Activated CD4-positive, alpha-beta T cell treated with anti-CD3 and anti-CD28 coated beads, Interleukin-2, amount 10 ng/mL, durations not matched to agents 24 days and 14 days (primary cell): ENCODE results near the gene GPR39. TPM values are rescaled to one million over a fixed set of nuclear protein-coding genes. Genes with fewer than 3 reads are reported as not detected.

ENCODE experiments used
- DNase-seq: peaks from one replicate; pipeline ENCODE4 v3.0.0; 2022
- H3K27ac Mint-ChIP-seq: one replicate; pipeline ENCODE4 v1.8.0; 2022; ENCODE audit warnings: mild to moderate bottlenecking, mixed read lengths
- H3K27me3 Mint-ChIP-seq: one replicate; pipeline ENCODE4 v1.8.0; 2022; ENCODE audit warnings: mixed read lengths
- H3K36me3 Mint-ChIP-seq: one replicate; pipeline ENCODE4 v1.8.0; 2022; ENCODE audit warnings: low read depth, mild to moderate bottlenecking, mixed read lengths
- H3K4me1 Mint-ChIP-seq: one replicate; pipeline ENCODE4 v1.8.0; 2021; ENCODE audit warnings: mixed read lengths
- H3K4me3 Mint-ChIP-seq: one replicate; pipeline ENCODE4 v1.8.0; 2022; ENCODE audit warnings: mild to moderate bottlenecking, moderate library complexity, mixed read lengths
- H3K9me3 Mint-ChIP-seq: one replicate; pipeline ENCODE4 v1.8.0; 2021; ENCODE audit warnings: mixed read lengths
- intact Hi-C: fragments of 100-400 bp; cut with micrococcal nuclease; formaldehyde crosslinking; loops from one replicate; pipeline ENCODE4 v1.15.1; 2023
- total RNA-seq: library from RNA; stranded (reverse); gene quantifications from 2 replicates; pipeline ENCODE4 v1.2.3, GENCODE V29; 2022

The GPR39 gene
- total RNA-seq, 1 donor from 2014 or later = not detected

DNA sequence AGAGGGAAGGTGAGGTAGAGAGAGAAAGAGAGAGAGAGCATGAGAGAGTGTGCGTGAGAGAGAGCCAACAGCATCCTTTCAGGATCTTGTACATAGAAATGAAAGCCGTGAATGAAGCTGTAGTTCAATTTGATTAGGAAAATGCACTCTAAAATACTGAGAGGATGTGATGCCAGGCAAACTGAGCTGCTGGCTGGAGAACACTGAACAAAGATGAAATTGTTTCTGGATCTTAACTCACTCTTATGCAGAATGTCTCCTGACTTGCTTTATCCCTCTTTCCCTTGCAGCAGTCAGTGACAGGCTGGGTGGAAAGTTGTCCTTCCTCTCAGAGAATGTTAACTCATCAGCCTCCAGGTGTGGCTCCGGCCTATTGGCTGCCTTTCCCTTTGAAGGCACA, 242.7 kb downstream of the GPR39 start:
- no peaks in the 10 kb centered on the region for H3K27me3 Mint-ChIP-seq

DNA sequence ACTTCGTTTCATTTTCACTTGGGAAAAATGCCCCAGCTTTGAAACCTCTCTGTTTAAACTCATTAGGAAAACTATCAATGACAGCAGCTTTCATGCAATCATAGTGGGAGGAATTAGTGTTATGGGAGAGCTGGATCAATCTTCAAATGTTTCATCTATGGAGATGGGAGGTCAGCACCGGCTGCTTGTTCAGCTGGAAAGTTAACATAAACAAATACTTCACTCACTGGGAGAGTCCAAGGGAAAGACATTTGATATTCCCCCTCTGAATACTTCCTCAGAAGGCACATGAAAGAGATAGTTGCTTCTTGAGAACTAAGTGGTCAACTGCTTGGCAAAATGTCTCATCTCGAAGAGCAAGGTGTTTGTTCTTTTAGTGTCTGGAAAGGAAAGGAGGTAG, 246.1 kb downstream of the GPR39 start:
- H3K4me1 Mint-ChIP-seq = no peaks in the 10 kb centered on the region
- DNase-seq = no peak
- H3K9me3 Mint-ChIP-seq = no peaks in the 10 kb centered on the region
- intact Hi-C loops = no loop called here
- no peak overlapping the region for H3K4me3 Mint-ChIP-seq
- no peaks in the 10 kb centered on the region for H3K36me3 Mint-ChIP-seq
- H3K27ac Mint-ChIP-seq = no peak overlapping the region
- peaks cover 6% of the 10 kb centered on the region for H3K27me3 Mint-ChIP-seq

More for the DNA sequence above, 242.7 kb downstream of the GPR39 start:
- intact Hi-C loops = no loop called here
- H3K9me3 Mint-ChIP-seq = no peaks in the 10 kb centered on the region
- H3K4me1 Mint-ChIP-seq = no peaks in the 10 kb centered on the region
- no peak for DNase-seq
- no peaks in the 10 kb centered on the region for H3K36me3 Mint-ChIP-seq
- H3K4me3 Mint-ChIP-seq = no peak overlapping the region
- no peak overlapping the region for H3K27ac Mint-ChIP-seq

DNA sequence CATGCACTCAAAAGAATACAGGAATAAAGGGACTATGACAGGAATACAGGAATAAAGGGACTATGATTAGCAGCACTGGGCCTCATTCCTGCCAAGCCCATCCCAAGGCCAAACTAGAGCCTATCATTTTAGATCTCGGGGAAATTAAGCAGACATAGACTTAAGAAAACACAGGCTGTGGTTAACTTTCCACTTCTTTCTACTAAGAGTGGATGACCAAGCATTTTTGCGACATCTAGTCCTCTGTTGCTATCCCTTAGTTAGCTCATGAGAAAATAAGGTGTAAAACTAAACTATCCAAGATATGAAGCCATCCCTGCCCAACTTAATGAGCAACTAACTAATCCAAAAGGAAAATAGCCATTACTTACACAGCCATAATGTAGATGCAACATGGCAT, 247.5 kb downstream of the GPR39 start:
- no peak overlapping the region for H3K27ac Mint-ChIP-seq
- intact Hi-C loops = no loop called here
- H3K27me3 Mint-ChIP-seq = peaks cover 15% of the 10 kb centered on the region
- no peaks in the 10 kb centered on the region for H3K9me3 Mint-ChIP-seq
- H3K36me3 Mint-ChIP-seq = no peaks in the 10 kb centered on the region
- DNase-seq = no peak
- no peak overlapping the region for H3K4me3 Mint-ChIP-seq
- H3K4me1 Mint-ChIP-seq = no peaks in the 10 kb centered on the region

DNA sequence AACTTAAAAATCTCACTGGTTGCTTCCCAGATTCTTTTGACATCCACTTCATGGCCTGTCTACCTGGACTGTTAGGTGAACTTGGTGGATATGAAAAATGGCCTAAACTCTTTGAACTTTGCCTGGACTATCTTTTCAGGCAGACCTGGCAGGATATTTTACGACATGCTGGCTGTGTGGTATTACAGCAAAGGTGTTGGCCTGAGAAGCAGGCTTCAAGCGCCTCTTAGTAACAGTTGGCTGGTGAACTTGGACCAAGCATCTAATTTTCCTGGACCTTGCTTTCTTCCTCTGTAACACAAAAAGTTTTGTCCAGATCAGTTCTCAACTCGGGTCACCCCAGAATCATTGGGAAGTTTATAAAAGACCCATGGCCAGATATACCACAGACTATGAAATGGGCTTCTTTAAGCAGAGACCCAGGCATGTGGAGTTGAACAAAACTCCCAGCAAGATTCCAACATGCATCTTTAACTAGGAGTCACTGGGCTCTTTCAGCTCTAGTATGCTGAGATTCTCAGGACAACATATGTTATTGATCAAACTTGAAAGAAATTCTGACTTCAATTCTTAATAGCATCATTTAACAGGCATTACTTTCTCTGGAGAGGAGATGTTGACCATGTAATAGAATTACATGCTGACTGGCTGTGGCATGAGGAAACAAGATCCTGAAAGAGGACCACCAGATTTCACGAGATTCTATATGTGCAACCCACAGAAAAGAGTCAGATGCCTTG, 249.0 kb downstream of the GPR39 start:
- no peak overlapping the region for H3K27ac Mint-ChIP-seq
- H3K4me3 Mint-ChIP-seq = no peak overlapping the region
- peaks cover 21% of the 10 kb centered on the region for H3K27me3 Mint-ChIP-seq
- no peak for DNase-seq
- intact Hi-C loops = no loop called here
- H3K4me1 Mint-ChIP-seq = no peaks in the 10 kb centered on the region
- H3K9me3 Mint-ChIP-seq = no peaks in the 10 kb centered on the region
- H3K36me3 Mint-ChIP-seq = no peaks in the 10 kb centered on the region

DNA sequence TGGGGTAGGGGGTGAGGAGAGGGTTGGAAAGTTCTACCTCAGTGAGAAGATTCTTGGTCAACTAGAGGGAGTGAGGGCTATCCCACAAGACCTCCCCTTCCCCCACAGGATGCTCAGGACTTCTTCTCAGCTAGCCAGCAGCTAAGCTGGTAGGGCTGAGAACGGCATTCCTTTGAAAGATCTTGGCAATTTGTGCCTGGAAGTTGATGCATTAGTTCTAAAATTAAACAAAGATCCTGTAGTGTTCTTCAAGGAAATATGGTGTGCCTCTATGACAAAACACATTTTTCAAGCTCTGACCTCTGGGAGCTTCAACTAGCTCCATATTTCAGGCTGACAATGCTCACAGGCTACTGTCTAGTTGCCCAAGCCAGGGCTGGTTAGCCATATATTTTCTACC, 251.1 kb downstream of the GPR39 start:
- H3K4me1 Mint-ChIP-seq = peaks cover 2% of the 10 kb centered on the region
- H3K4me3 Mint-ChIP-seq = no peak overlapping the region
- H3K27ac Mint-ChIP-seq = no peak overlapping the region
- no peak for DNase-seq
- H3K27me3 Mint-ChIP-seq = peaks cover 35% of the 10 kb centered on the region
- intact Hi-C loops = no loop called here
- H3K9me3 Mint-ChIP-seq = no peaks in the 10 kb centered on the region
- peaks cover 3% of the 10 kb centered on the region for H3K36me3 Mint-ChIP-seq

DNA sequence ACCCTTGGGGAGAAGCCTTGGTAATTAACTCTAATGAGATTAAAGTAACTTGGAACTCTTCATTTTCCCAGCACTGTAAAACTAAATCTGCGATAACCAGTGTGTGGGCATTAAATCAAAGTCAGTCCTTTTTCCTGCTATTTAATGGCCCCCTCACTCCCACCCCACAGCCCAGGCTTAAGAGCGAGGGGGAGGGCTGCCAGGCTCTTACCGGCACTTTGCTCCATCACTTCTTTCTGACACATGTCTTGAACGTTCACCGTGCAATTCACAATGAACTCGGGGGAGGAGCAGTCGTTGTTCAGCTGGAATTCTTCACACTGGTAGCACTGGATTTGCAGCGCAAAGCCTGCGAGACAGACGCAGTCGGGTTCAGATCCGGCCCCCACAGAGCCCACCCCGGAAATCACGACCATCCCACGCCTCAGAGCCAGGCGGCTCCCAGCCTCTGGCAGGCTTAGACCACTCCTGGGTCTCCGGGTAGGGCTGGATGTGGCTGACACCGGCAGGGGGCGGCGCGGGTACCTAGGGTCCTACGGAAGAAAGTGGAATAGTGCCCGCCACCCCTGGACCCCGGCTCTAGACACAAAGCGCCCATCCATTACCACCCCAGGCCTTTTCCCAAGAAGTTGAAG, 251.7 kb downstream of the GPR39 start:
- H3K36me3 Mint-ChIP-seq = peaks cover 3% of the 10 kb centered on the region
- H3K27ac Mint-ChIP-seq = no peak overlapping the region
- peaks cover 38% of the 10 kb centered on the region for H3K27me3 Mint-ChIP-seq
- DNase-seq = no peak
- H3K4me3 Mint-ChIP-seq = no peak overlapping the region
- no peaks in the 10 kb centered on the region for H3K9me3 Mint-ChIP-seq
- peaks cover 2% of the 10 kb centered on the region for H3K4me1 Mint-ChIP-seq
- intact Hi-C loops = no loop called here

DNA sequence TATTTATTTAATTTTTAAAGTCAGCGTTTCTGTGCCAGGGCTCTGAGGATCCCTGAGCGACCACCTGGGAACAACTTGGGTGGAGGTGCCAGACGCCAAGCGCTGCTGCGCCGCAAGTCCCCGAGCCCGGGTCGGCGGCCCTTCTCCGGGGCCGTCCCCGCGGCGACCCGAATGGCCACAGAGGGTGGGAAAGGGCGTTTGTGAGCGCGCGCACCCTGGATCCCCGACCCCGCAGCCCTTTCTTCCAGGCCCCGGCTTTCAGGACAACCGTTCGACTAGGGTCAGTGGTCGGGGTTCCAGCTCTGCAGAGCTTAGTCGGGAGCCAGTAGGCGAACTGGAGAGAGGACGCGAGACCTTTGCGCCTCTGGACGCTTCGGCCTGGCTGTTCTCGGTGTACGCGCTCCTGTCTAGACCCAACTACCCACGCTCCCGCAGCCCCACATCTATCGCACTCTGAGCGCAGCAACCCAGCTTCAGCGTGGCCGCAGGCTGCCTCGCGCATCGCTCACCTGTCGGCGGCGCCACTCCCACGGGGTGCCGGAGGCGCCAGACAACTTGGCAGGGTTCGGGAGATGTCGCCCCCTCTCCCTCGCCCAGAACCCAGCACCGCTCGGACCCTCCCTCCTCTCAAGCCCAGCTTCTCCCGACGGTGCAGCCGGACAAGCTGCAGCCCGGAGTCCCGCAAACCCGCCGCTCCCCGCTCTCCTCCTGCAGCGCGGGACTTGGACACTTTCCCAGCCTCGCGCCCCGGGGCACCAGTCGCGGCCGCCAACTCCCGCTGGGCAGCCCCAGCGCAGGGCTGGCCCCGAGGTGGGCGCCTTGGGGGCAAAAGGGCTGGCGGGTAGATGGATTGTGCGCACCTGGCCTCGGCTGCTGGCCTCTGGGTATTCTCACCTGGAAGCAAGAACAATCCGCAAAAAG, 252.6 kb downstream of the GPR39 start:
- H3K27me3 Mint-ChIP-seq = peaks cover 38% of the 10 kb centered on the region
- no peaks in the 10 kb centered on the region for H3K9me3 Mint-ChIP-seq

DNA sequence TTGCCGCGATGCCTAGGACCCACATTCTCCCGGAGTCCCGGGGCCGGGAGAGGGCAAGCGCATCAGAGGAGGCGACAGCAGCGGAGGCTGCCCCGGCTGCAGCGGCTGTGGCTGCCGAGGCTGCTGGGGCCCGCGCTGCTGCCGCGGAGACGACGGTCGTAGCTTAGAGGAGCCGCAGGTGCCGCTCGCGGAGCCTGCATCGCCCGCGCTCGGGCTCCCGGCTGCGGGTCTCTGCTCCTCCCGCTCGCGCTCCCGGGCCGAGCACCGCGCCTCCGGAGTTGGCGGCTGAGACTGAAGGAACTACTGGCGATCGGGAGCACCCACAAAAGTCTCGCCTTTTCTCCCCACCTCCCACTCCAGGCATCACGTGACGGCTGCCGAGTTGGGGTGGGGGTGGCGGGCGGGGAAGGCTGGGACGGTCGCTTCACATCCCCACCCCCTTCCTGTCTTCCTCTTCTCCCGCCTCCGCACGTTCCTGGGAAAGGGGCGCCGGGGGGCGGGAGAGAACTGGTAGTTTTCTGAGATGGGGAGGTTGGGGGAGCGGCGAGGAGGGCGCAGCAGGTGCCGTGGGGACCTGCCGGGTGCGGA, 253.4 kb downstream of the GPR39 start, which contains the start of gene LYPD1:
Gene LYPD1, minus strand, starts transcription at position 298 of the 588 bp plus-strand sequence. Its CDS starts 273 bp downstream, at position 25.
- Mint-ChIP-seq H3K9me3 (no peaks in the 10 kb centered on the region), H3K4me3 (no peak within 1 kb of the TSS), H3K27me3 (peaks cover 38% of the 10 kb centered on the region), H3K27ac (peak within 1 kb of the TSS; percentile 8), H3K4me1 (peaks cover 2% of the 10 kb centered on the region), H3K36me3 (peaks cover 3% of the 10 kb centered on the region)
- no peak for DNase-seq
- intact Hi-C loops = no loop called here

More for the DNA sequence above, 252.6 kb downstream of the GPR39 start:
- no peak for DNase-seq
- Mint-ChIP-seq H3K4me3 (no peak overlapping the region), H3K36me3 (peaks cover 3% of the 10 kb centered on the region), H3K27ac (no peak overlapping the region), H3K4me1 (peaks cover 2% of the 10 kb centered on the region)
- intact Hi-C loops = no loop called here

DNA sequence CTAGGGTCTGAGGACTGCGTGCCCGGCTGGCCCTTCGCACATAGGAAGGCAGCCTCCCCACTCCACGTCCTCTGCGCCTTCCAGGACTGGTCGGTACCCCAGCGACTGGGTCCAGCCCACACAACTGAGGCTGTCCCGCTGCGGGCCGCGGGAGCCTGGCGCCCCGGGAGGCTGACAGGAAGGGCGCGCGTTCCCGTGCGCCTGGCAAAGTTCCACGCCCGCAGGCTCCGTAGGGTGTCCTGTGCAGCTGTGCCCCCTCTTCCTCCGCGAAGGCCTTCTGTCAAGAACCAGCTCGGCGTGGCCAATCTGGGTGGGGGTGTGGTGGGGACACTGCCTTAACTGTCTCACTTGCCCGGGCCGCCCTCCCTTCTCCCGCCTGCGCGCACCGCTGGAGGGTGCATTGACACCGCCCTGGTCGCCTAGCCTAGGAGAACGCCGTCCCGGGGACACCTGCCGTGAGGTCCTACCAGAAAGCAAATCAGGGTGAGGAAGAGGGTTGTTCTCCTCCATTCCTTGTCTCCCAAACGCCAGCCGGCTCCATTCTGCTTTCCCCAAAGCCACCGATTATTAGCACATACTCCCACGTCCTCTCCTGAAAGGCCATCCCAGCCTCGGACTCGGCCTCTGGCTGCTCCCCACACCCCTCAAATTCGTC, 254.0 kb downstream of the GPR39 start:
- H3K27ac Mint-ChIP-seq = peak overlapping the region; percentile 8
- no peak overlapping the region for H3K4me3 Mint-ChIP-seq
- H3K4me1 Mint-ChIP-seq = peaks cover 2% of the 10 kb centered on the region
- H3K9me3 Mint-ChIP-seq = no peaks in the 10 kb centered on the region
- peaks cover 38% of the 10 kb centered on the region for H3K27me3 Mint-ChIP-seq
- intact Hi-C loops = no loop called here
- H3K36me3 Mint-ChIP-seq = peaks cover 3% of the 10 kb centered on the region
- no peak for DNase-seq

DNA sequence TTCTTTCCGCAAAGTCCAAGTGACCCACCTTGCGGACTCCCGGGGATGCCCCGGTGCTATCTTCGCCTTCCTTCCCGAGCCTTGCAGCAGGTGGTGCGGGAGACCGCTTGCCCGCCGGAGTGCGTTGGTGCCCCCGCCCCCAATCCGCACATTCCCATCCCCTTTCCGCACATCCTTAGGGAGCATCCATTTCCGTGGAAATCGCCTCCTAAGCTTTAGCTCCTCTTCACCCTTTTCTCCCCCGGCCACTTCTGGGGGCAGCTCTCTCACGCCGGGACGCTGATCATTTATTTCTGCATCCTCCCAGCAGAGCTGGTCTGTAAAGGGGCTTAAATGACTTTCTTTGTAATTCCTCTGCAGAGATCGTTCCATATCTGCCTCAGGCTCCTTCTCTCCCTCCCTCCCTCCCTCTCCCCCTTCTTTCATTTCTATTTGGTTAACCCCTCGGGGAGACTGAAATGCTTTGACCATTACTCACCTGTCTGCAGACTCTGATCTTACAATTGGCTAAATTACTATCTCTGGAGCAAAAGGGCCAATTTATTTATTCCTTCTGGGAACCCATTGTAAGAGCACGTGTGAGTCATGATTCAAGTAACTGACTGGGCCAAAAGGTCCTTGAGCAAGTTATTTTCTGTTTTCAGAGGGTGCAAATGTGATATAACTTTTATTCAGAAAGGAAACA, 254.7 kb downstream of the GPR39 start:
- peaks cover 2% of the 10 kb centered on the region for H3K4me1 Mint-ChIP-seq
- H3K9me3 Mint-ChIP-seq = no peaks in the 10 kb centered on the region
- intact Hi-C loops = no loop called here
- H3K4me3 Mint-ChIP-seq = no peak overlapping the region
- peaks cover 38% of the 10 kb centered on the region for H3K27me3 Mint-ChIP-seq
- DNase-seq = no peak
- H3K27ac Mint-ChIP-seq = peak overlapping the region; percentile 8
- H3K36me3 Mint-ChIP-seq = peaks cover 3% of the 10 kb centered on the region

DNA sequence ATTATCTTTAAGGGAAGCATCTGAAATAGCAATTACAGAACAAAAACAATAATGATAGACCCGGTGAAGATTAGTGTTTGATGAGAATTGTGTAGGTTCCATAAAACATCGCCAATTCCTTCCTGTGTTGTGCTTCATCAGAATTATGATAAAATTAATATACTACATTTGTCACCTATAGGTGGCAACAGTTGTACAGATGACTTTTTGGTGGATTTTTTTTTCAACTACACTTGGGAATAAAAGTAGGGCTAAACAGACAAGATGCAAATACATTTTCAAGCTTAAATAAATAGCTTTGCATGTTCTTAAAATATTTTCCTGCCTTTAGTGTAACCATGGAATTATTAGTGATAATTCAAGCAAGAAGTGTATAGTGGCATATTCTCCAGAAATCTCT, 260.4 kb downstream of the GPR39 start:
- Mint-ChIP-seq H3K27ac (no peak overlapping the region), H3K27me3 (peaks cover 7% of the 10 kb centered on the region), H3K4me1 (no peaks in the 10 kb centered on the region), H3K36me3 (no peaks in the 10 kb centered on the region), H3K4me3 (no peak overlapping the region), H3K9me3 (no peaks in the 10 kb centered on the region)
- DNase-seq = no peak
- intact Hi-C loops = no loop called here

DNA sequence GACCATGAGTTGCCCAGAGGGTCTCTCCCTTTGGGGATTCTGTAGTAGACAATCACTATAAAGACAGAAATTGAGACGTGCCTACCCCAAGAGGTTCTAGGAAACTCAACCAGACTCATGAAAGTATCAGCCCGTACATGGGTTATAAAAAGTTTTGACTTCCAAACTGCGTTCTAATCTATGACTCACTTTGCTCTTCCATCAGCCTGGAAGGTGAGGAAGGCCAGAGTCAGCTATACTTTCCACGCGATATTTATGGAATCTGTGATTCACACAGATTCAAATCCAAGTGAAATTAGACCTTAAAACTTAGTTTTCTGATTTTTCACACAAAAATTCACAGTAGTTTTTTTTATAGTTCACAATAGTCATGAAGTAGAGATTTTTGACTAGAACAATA, 261.1 kb downstream of the GPR39 start:
- peaks cover 3% of the 10 kb centered on the region for H3K27me3 Mint-ChIP-seq
- no peak overlapping the region for H3K4me3 Mint-ChIP-seq
- intact Hi-C loops = no loop called here
- H3K36me3 Mint-ChIP-seq = no peaks in the 10 kb centered on the region
- no peak for DNase-seq
- H3K27ac Mint-ChIP-seq = no peak overlapping the region
- no peaks in the 10 kb centered on the region for H3K9me3 Mint-ChIP-seq
- H3K4me1 Mint-ChIP-seq = no peaks in the 10 kb centered on the region

DNA sequence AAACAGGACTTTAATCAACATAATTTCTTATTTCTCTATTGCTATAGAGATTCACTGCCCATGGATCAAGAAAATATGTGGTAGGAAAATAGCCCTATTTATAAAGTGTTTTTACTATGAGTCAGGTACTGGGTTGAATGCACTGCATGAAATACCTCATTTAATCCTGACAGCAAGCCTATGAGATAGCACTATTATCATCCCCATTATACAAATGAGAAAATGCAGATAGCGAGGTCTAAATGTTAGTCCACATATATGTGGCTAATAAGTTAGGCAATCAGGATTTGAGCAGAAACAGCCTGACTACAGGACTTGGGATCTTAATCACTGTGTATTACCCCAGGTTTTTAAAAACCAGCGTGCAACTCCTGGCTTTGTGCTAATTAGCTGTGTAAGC, 261.9 kb downstream of the GPR39 start:
- no peaks in the 10 kb centered on the region for H3K27me3 Mint-ChIP-seq
- no peak for DNase-seq
- H3K4me3 Mint-ChIP-seq = no peak overlapping the region
- no peak overlapping the region for H3K27ac Mint-ChIP-seq
- no peaks in the 10 kb centered on the region for H3K4me1 Mint-ChIP-seq
- H3K36me3 Mint-ChIP-seq = no peaks in the 10 kb centered on the region
- intact Hi-C loops = no loop called here
- no peaks in the 10 kb centered on the region for H3K9me3 Mint-ChIP-seq
